K562 (cell line): ENCODE data around the gene HES4. TPM values are rescaled to one million over a fixed set of nuclear protein-coding genes. Genes with fewer than 3 reads are reported as not detected.

Experiments
- ATAC-seq: fragments of 200-7000 bp; cut with Tn5 transposase; 3 replicates; pipeline ENCODE4 v1.9.1; 2020; ENCODE audit warnings: moderate library complexity
- BruUV-seq: library from RNA; stranded (reverse); fragments of 400-500 nt; replicated peaks from 2 replicates; lab custom pipeline; 2021; lab: Mats Ljungman, UMichigan
- CTCF ChIA-PET: fragments of 300-600 bp; formaldehyde crosslinking; extraction: SDS; loops from one replicate; lab custom pipeline; 2021; ENCODE audit warnings: low intra/inter-chr PET ratio; lab: Yijun Ruan, JAX
- POLR2A ChIA-PET: fragments of 300-600, 350-650 bp; sonication (Branson Sonifier 250); formaldehyde crosslinking; extraction: SDS; loops from one replicate; lab custom pipeline; 2021; ENCODE audit warnings: antibody characterized with exemption, inconsistent platforms; lab: Yijun Ruan, JAX
- DNase-seq, 4 experiments: peaks; one replicate each; pipeline versions ENCODE4 v3.0.0 to v3.0.0-alpha.2; 2011 to 2018; ENCODE audit warnings: low spot score in 3 of 4, mixed read lengths in 3 of 4; ENCODE audit errors: extremely low read depth in 1 of 4
- FAIRE-seq: peaks from 2 replicates; lab custom pipeline; 2011; peaks lifted over from hg19 to GRCh38; lab: Jason Lieb, UNC
- H2AFZ ChIP-seq: 2 replicates; pipeline ENCODE4 v1.6.0; 2011; ENCODE audit warnings: low read depth, low read length, control low read depth, inconsistent platforms
- H3K27ac ChIP-seq: fragments of 200-600 bp; 3 replicates; pipeline ENCODE4 v1.8.0; 2011; ENCODE audit warnings: low read depth, mild to moderate bottlenecking, control low read depth, inconsistent platforms, low read length, moderate library complexity, mixed read lengths; ENCODE audit errors: extremely low read depth
- H3K27me3 ChIP-seq, 2 experiments: fragments of 300-600 bp in 1 of 2; 2 replicates in 1 of 2; 3 replicates in 1 of 2; pipeline versions ENCODE4 v1.6.0 to v1.8.0; 2011; ENCODE audit warnings: inconsistent platforms in 2 of 2, low read length in 2 of 2, mild to moderate bottlenecking in 1 of 2, mixed read lengths in 1 of 2, moderate library complexity in 1 of 2; ENCODE audit not compliant: control insufficient read depth in 2 of 2, insufficient read depth in 2 of 2
- H3K36me3 ChIP-seq: fragments of 300-600 bp; 3 replicates; pipeline ENCODE4 v1.8.0; 2011; ENCODE audit warnings: mild to moderate bottlenecking, low read length, inconsistent platforms; ENCODE audit not compliant: control insufficient read depth, insufficient read depth
- H3K4me1 ChIP-seq, 2 experiments: fragments of 200-600 bp in 1 of 2; replicated peaks in 1 of 2; 2 replicates in 1 of 2; 3 replicates in 1 of 2; pipeline versions ENCODE4 v1.5.1 to v1.8.0; 2011; ENCODE audit warnings: inconsistent platforms in 2 of 2, low read length in 2 of 2, mild to moderate bottlenecking in 1 of 2, mixed read lengths in 1 of 2, moderate library complexity in 1 of 2; ENCODE audit not compliant: control insufficient read depth in 2 of 2, insufficient read depth in 2 of 2
- H3K4me2 ChIP-seq: 2 replicates; pipeline ENCODE4 v1.6.1; 2011; ENCODE audit warnings: low read length, control low read depth, inconsistent platforms, mixed read lengths; ENCODE audit not compliant: insufficient read depth
- H3K4me3 ChIP-seq: fragments of 200-600 bp; sonication (generic), shearing (Covaris generic); 2 replicates; pipeline ENCODE4 v1.5.1; 2016; ENCODE audit warnings: control low read depth, inconsistent platforms
- H3K79me2 ChIP-seq: fragments of 200-600 bp; 3 replicates; pipeline ENCODE4 v1.8.0; 2011; ENCODE audit warnings: low read length, inconsistent platforms; ENCODE audit not compliant: control insufficient read depth, insufficient read depth
- H3K9ac ChIP-seq, 2 experiments: 2 replicates each; pipeline versions ENCODE4 v1.6.0 to v1.6.1; 2011; ENCODE audit warnings: low read depth in 2 of 2, low read length in 2 of 2, control low read depth in 1 of 2, inconsistent platforms in 1 of 2, mild to moderate bottlenecking in 1 of 2, mixed read lengths in 1 of 2; ENCODE audit not compliant: insufficient read depth in 1 of 2
- H3K9me1 ChIP-seq: one replicate; pipeline ENCODE4 v1.6.0; 2011; ENCODE audit warnings: inconsistent platforms, mild to moderate bottlenecking, low read length, moderate library complexity; ENCODE audit not compliant: control insufficient read depth, insufficient read depth
- H3K9me3 ChIP-seq: replicated peaks from 2 replicates; pipeline ENCODE4 v1.5.1; 2011; ENCODE audit warnings: low read depth, low read length, inconsistent platforms; ENCODE audit not compliant: control insufficient read depth, insufficient read depth
- H4K20me1 ChIP-seq: replicated peaks from 2 replicates; pipeline ENCODE4 v1.6.1; 2011; ENCODE audit warnings: low read length, inconsistent platforms, mixed read lengths; ENCODE audit not compliant: control insufficient read depth, insufficient read depth
- POLR2G ChIP-seq: fragments of 200-400 bp; formaldehyde crosslinking; IDR thresholded peaks from 2 replicates; pipeline ENCODE4 v1.6.1; 2017; ENCODE audit warnings: low read depth, mild to moderate bottlenecking, antibody characterized with exemption, low read length, moderate library complexity
- RBFOX2 ChIP-seq: fragments of 200-400 bp; formaldehyde crosslinking; IDR thresholded peaks from 2 replicates; pipeline ENCODE4 v1.6.1; 2017; ENCODE audit warnings: low read depth, mild to moderate bottlenecking, low read length, moderate library complexity
- SMAD2 ChIP-seq: fragments of 150-350 bp; IDR thresholded peaks from 2 replicates; pipeline ENCODE4 v1.6.1; 2014; ENCODE audit warnings: low read depth, mild to moderate bottlenecking, low read length
- ZNF589 ChIP-seq: fragments of 200-800 bp; sonication (Bioruptor generic); IDR thresholded peaks from 2 replicates; pipeline ENCODE4 v1.6.1; 2016; ENCODE audit warnings: low read depth, missing genetic modification characterization, missing compliant biosample characterization
- WGBS: fragments of 100-300 bp; shearing (Covaris generic); methylation state at CpG from one replicate; pipeline ENCODE4 v1.1.6; 2016; ENCODE audit warnings: low coverage, mixed read lengths; ENCODE audit not compliant: insufficient coverage; ENCODE audit errors: missing lambda C conversion rate; 5-methylcytosine and 5-hydroxymethylcytosine counted together
- in situ Hi-C: fragments of 300-500 bp; cut with MboI; formaldehyde crosslinking; loops from 4 replicates; pipeline ENCODE4 v1.15.0; 2018; ENCODE audit warnings: inconsistent platforms, mixed read lengths
- intact Hi-C: fragments of 100-400 bp; cut with micrococcal nuclease; formaldehyde crosslinking; loops from 2 replicates; pipeline ENCODE4 v1.14.2; 2022
- polyA plus RNA-seq, 8 experiments: library from polyadenylated mRNA; depleted of rRNA in 4 of 8; stranded (reverse) in 5 of 8; unstranded in 3 of 8; fragments of >200 nt; fragmentation: Nextera tagmentation in 2 of 8; fragmentation: Illumina TruSeq in 1 of 8; extraction: Ambion mirVana in 2 of 8; extraction: Trizol in 1 of 8; gene quantifications; 2 replicates each; pipeline versions ENCODE4 v1.2.1 to v1.2.3, GENCODE V29; 2011 to 2014; ENCODE audit warnings: inconsistent platforms in 1 of 8, missing spikeins in 1 of 8
- total RNA-seq, 7 experiments: library from RNA; depleted of rRNA in 6 of 7; stranded (reverse); fragments of >200 nt in 6 of 7; fragmentation: Illumina TruSeq in 2 of 7; extraction: Trizol in 2 of 7; gene quantifications; 2 replicates each; pipeline versions ENCODE4 v1.2.1 to v1.2.3, GENCODE V29; 2011 to 2021; ENCODE audit warnings: low replicate concordance in 1 of 7

The HES4 gene
- total and polyA plus RNA-seq, 9 of the 15 experiments (the other 6 are each of a cell fraction or from before 2014, with no cell fraction given): 0.21 to 43.7 (median 5.3) TPM; not detected in 2

GRCh38 chr1:955474-955873, 44.4 kb downstream of the HES4 start:
- Histone ChIP-seq H3K79me2 (peaks cover 33% of the 10 kb centered on the region), H3K9ac (no peak overlapping the region; a peak in 1 of 4 replicates), H3K4me2 (no peak overlapping the region), H3K4me1 (peaks cover 7 to 61% of the 10 kb centered on the region in 2 experiments; a peak in 4 of 5 replicates), H3K27ac (no peak overlapping the region), H3K4me3 (no peak overlapping the region), H3K27me3 (no peaks in the 10 kb centered on the region), H4K20me1 (peaks cover 10% of the 10 kb centered on the region), H3K36me3 (peaks cover 74% of the 10 kb centered on the region), H2AFZ (no peak overlapping the region), H3K9me1 (no peaks in the 10 kb centered on the region), H3K9me3 (no peaks in the 10 kb centered on the region)
- intact Hi-C loops: no loop called here
- WGBS: 94% methylated on average over 3 of the region's 6 CpGs
- POLR2A ChIA-PET: interaction anchor here (0.6 to 1.5 kb wide), 3 partner anchors 14 to 49 kb away, joined by 3 to 4 read pairs (median 3); no protein-coding TSS in a partner anchor
- no TSS peak for BruUV-seq
- DNase-seq (no peak), FAIRE-seq (no peak), ATAC-seq (no peak)
- in situ Hi-C loops: no loop called here
- CTCF ChIA-PET: no interaction called here
- TF ChIP-seq ZNF589 (no peak), RBFOX2 (peak; percentile 19; the same call in 1 of the 2 replicates)

GRCh38 chr1:954927-955326, 45.0 kb downstream of the HES4 start:
- intact Hi-C loops: no loop called here
- WGBS: 95% methylated on average over 13 of the region's 13 CpGs
- H3K9me1 ChIP-seq: no peaks in the 10 kb centered on the region
- H2AFZ ChIP-seq: no peak overlapping the region
- TF ChIP-seq SMAD2 (no peak), POLR2G (0 out of 2 replicates have a peak, but pooled peaks have one; percentile 41), RBFOX2 (peak; percentile 55)
- TF ChIP-seq, all 486 proteins: peak for 2
- H3K4me1 ChIP-seq: peaks cover 7 to 56% of the 10 kb centered on the region in 2 experiments; a peak in 4 of 5 replicates
- POLR2A ChIA-PET: interaction anchor here (0.6 to 1.5 kb wide), 3 partner anchors 13 to 48 kb away, joined by 3 to 4 read pairs (median 3); no protein-coding TSS in a partner anchor
- no peak for ATAC-seq
- no peaks in the 10 kb centered on the region for H3K9me3 ChIP-seq
- H3K4me3 ChIP-seq: no peak overlapping the region
- DNase-seq: no peak
- in situ Hi-C loops: no loop called here
- no peaks in the 10 kb centered on the region for H3K27me3 ChIP-seq
- no peak overlapping the region for H3K27ac ChIP-seq
- no TSS peak for BruUV-seq
- peaks cover 36% of the 10 kb centered on the region for H3K79me2 ChIP-seq
- CTCF ChIA-PET: no interaction called here
- no peak overlapping the region for H3K4me2 ChIP-seq
- FAIRE-seq: no peak
- peaks cover 15% of the 10 kb centered on the region for H4K20me1 ChIP-seq
- H3K36me3 ChIP-seq: peaks cover 79% of the 10 kb centered on the region
- H3K9ac ChIP-seq: no peak overlapping the region; a peak in 1 of 4 replicates
